CD4-positive, alpha-beta T cell treated with Interleukin-12 subunit alpha and Interleukin-12 subunit beta, for 1 hour (primary cell): ENCODE results near the gene FOXC2.
A peak's percentile ranks its signal among the peaks of the same experiment; 100 is the strongest.

ENCODE experiments used
- DNase-seq: peaks from one replicate; pipeline ENCODE4 v3.0.0-alpha.2; 2020

FOXC2 gene

DNA sequence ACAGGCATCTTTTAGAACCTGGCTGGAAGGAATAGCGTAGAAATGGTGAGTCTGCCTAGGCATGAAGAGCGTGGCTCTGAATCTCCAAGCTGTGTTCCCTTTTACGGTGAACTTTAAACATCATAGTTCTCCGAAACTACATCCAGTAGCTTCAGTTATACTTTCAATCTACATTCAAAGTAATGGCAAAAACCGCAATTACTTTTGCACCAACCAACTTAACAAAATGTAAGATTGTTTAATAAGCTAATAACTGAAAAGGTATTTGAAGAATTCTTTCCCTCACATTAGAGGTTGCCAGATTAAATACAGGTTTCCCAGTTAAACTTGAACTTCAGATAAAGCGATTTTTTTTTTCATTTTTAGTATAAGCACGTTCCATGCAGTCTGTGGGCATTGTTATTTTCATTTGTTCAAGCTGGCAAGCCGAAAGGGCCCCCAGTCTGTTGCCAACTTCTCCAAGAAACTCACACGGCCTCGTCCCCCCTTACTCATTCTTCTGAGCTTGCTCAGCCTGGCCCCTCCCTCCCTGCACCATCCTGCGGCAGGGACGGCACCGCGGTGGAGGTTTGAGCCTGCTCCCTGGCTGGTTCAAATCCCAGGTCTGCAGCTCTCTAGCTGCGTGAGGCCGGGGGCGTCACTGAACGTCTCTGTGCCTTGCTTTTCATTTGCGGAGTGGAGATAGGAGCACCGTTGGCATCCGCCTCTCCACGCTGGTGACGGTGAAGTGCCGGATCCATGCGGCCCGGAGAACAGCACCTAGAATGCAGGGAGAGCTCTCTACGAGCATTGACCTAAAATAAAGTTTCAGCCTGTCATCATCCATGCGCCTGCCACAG lies 8.1 kb upstream of the FOXC2 start:
- DNase-seq, result no peak

DNA sequence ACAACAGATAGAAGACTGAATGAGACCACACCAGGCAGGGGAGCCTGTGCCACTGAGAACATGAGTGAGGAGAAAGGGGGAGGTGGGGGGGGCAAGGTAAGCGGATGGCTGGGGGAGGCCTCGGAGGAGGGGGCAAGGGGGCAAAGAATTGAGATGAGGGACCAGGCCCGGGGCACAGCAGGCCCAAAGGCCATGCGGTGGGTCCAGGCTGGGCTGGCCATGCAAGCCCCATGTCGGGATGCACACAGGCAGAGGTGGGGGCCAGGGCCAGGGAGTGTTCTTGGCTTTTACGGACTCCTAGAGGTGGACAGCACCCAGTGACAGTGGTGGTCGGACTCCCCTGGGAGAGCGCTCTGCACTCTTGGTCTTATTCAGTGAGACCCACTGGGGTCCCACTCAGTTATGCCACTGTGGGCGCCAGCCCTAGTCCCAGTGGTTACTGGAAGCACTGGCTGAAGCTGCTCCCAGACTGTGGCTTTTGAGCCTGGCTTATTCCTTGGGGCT lies 6.8 kb upstream of the FOXC2 start:
- no peak for DNase-seq

DNA sequence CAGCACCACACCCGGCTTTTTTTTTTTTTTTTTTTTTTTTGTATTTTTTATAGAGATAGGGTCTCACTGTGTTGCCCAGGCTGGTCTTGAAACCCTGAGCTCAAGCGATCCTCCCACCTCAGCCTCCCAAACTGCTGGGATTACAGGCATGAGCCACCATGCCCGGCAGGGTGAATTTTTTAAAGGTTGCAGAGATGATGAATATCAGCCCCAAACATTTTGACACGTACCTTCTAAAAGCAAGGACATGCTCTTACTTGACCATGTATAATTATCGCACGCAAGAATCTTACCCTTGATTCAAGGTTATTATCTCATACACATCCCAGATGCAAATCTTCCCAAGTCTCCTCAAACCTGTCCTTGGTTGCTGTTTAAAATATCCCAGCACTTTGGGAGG lies 4.3 kb upstream of the FOXC2 start:
- no peak for DNase-seq

DNA sequence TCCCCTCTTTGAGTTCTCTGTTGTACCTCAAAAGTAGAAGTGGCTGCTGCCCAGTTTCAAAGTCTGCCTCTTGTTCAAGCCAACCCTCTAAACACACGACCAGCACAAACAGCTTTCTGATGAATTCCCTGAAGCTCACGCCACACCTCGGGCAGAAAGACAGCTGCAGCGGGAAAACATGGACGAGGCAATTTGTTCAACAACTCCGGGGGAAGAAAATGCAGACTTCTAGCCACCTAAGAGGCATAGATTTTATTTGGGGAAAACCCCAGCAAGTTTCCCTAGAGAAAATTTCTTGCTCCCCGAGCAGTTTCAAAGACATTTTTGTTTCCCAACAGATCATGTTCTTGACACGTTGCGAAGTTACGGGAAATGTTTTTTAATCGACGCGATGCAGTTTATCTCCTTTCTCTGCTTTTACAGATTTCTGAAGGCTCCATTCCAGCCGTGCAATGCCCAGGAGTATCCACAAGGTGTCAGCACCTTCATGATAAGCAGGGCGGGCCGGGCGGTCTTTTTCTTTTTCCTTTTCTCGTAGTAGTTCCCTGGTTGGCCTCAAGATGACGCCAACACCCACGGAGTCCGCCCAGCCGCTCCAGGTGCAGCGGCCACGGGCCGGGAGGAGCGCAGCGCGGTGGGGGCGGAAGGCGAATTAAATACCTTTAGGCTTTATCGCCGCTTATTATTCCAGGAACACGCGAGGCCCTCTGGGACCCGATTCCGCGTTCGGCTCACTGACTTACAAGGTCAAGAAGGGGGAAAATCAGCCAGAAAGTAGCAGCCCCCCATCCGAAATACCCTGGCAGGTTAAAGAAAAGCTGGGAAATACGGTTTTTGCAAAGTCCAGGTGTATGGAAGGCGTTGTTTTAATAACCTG lies 2.9 kb upstream of the FOXC2 start:
- peak; percentile 89 for DNase-seq

DNA sequence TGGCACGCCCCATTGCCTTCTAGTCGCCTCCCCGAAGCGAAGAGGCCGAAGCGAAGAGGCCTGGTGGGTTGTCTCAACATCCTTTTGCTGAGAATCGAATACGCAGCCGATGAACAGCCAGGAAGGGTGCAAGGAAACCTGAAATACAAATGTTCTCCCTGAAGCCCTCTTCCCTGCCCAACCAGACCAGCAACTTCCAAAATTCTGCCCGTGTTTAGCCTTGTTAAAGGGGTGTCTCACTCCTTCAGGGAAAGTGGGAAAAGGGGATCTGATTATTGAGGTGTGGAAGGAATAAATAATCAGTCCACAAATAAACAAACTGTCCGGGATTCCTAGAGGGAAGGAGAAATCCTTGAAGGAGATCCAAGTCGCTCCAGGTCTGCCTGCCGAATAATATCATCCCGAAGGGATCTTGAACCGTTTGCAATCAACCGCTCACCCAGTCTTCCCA lies 1.4 kb upstream of the FOXC2 start:
- DNase-seq, result no peak

DNA sequence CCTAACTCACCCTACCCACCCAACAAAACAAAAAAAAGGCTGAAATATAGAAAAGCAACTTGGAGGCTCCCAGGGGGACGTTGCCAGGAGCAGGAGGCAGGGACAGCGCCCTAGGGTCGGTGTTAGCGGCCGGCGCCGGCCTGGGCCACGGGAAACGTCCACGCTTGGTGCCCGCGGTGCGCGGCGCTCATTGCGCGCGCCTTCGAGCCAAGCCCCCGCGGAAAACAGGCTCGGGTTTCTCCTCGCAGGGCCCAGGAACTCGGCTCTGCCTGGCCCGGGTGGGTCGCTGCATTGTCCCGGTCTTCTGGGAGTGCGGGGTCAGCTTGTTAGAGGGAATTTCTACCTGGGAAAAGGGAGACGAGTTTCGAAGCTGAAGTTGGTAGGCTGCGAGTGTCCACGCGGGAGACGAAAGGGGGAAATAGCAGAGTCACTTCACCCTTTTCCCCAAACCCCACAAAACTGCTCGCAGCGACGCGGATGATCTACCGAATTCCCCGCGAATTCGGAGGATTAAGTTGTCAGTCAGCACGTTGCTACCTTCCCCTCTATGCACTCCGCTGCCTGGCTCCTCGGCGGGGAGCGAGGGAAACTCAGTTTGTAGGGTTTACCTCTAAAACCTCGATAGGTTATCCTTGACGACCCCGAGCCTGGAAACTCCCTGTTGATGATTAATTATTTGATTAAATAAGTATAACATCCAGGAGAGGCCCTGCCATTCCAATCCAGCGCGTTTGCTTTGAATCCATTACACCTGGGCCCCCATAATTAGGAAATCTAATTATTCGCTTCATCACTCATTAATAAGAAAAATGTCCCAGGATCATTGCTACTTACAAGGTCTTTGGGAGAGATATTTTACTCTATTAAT lies 751 bp upstream of the FOXC2 start:
- no peak for DNase-seq

DNA sequence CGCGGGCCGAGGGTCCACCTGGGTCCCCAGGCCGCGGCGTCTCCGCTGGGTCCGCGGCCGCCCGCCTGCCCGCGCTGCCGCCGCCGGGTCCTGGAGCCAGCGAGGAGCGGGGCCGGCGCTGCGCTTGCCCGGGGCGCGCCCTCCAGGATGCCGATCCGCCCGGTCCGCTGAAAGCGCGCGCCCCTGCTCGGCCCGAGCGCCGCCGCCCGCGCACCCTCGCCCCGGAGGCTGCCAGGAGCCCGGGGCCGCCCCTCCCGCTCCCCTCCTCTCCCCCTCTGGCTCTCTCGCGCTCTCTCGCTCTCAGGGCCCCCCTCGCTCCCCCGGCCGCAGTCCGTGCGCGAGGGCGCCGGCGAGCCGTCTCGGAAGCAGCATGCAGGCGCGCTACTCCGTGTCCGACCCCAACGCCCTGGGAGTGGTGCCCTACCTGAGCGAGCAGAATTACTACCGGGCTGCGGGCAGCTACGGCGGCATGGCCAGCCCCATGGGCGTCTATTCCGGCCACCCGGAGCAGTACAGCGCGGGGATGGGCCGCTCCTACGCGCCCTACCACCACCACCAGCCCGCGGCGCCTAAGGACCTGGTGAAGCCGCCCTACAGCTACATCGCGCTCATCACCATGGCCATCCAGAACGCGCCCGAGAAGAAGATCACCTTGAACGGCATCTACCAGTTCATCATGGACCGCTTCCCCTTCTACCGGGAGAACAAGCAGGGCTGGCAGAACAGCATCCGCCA lies 504 bp downstream of the FOXC2 start:
- no peak for DNase-seq

DNA sequence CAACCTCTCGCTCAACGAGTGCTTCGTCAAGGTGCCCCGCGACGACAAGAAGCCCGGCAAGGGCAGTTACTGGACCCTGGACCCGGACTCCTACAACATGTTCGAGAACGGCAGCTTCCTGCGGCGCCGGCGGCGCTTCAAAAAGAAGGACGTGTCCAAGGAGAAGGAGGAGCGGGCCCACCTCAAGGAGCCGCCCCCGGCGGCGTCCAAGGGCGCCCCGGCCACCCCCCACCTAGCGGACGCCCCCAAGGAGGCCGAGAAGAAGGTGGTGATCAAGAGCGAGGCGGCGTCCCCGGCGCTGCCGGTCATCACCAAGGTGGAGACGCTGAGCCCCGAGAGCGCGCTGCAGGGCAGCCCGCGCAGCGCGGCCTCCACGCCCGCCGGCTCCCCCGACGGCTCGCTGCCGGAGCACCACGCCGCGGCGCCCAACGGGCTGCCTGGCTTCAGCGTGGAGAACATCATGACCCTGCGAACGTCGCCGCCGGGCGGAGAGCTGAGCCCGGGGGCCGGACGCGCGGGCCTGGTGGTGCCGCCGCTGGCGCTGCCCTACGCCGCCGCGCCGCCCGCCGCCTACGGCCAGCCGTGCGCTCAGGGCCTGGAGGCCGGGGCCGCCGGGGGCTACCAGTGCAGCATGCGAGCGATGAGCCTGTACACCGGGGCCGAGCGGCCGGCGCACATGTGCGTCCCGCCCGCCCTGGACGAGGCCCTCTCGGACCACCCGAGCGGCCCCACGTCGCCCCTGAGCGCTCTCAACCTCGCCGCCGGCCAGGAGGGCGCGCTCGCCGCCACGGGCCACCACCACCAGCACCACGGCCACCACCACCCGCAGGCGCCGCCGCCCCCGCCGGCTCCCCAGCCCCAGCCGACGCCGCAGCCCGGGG lies 1.3 kb downstream of the FOXC2 start:
- no peak for DNase-seq

DNA sequence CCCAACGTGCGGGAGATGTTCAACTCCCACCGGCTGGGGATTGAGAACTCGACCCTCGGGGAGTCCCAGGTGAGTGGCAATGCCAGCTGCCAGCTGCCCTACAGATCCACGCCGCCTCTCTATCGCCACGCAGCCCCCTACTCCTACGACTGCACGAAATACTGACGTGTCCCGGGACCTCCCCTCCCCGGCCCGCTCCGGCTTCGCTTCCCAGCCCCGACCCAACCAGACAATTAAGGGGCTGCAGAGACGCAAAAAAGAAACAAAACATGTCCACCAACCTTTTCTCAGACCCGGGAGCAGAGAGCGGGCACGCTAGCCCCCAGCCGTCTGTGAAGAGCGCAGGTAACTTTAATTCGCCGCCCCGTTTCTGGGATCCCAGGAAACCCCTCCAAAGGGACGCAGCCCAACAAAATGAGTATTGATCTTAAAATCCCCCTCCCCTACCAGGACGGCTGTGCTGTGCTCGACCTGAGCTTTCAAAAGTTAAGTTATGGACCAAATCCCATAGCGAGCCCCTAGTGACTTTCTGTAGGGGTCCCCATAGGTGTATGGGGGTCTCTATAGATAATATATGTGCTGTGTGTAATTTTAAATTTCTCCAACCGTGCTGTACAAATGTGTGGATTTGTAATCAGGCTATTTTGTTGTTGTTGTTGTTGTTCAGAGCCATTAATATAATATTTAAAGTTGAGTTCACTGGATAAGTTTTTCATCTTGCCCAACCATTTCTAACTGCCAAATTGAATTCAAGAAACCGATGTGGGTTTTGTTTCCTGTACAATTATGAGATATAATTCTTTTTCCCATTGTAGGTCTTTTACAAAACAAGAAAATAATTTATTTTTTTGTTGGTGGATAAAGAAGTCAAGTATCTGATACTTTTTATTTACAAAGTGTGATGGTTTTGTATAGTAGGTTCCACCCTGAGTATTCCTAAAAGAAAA lies 2.3 kb downstream of the FOXC2 start:
- no peak for DNase-seq

DNA sequence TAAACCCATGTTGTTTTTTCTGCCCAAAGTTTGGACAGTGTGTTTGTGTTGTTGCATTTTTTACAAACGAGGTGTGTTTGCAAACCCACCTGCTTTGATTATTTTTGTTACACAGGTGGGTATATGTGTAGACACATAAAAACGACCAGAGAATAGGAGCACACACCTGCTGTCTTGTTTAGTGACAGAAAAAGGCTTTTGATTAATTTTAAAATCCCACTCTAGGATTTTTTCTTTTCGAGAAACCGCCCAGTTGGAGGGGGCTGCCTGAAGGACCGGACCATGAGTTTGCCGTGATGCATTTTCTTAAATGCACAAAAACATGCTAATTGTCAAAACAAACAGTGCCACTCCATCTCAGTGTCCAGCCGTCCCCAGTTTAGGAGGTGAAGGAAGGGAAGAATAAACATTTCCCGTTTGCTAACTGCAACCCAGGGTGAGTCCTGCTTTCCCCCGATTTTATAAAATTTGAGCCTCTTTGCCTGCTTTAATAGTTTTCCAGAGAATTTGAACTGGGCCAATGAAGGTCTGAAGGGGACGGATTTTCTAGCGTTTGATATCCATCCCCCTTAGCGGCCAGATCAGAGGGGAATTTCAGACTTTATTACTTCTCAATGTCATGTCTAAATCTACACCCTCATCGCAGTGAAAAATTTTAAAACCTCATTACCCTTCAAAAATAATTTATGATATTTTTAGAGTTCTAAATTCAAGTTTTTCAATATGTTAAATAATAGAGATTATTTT lies 3.2 kb downstream of the FOXC2 start:
- no peak for DNase-seq

DNA sequence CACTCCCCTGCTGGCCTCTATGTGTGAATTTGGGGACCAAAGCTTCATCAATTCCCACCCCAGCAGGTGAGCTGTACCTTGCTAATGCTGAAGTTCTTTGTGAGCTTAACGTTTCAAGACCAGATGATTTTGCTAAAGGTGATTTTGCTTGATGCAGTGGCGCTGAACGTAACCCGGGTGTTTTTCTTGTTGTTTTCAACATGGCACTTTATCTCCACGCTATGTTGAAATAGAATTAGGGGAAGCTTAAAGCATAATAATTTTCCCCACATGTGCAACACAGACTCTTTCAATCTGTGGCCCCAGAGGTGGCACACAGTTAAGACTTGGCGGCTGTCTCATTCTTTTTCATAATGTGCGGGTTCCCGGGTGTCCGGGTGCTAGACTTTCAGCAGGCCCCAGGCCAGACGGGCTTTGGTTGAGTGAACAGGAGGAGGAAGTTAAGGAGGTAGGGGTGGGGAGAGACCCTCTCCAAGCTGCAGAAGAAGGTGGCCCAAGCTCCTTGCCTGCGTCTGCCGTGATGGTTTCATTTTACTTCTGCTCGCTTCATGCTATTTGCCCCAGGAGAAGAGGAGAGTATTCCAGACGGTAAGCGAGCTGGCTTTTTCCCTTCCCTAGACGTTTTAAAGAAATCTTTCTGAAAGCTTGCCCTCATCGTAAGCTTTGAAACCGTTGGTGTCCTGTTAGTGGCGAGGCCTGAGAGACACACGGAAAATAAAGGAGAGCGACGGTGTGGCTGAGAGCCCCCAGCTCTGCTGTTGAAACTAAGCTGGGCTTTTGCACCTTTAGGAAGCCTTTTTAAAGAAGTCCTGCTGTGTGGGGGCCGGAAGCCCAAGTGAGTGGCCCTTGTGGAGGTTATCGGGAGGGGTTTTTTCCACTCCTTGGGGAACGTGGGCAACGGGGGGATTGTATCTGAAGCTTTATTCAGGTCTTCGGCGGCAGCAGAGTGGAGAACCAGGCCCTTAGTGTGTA lies 4.2 kb downstream of the FOXC2 start:
- no peak for DNase-seq

DNA sequence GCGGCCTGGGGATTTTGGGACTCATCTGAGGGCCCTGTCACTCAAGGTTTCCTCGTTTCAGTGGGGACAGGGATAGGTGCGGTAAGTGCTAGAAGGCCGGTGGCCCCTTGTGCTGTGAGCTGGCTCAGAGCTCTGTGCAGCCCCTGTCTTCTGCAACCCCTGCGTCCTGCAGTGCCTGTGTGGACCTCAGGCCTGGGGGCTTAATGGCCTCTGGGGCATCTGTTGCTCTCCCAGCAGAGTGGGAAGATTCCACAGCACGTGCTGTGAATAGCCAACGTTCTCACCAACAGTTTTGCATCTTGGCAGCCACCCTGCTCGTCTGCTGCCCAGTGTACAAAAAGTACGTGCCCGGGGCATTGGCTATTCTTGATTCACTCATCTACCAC lies 4.9 kb downstream of the FOXC2 start:
- DNase-seq, result no peak

DNA sequence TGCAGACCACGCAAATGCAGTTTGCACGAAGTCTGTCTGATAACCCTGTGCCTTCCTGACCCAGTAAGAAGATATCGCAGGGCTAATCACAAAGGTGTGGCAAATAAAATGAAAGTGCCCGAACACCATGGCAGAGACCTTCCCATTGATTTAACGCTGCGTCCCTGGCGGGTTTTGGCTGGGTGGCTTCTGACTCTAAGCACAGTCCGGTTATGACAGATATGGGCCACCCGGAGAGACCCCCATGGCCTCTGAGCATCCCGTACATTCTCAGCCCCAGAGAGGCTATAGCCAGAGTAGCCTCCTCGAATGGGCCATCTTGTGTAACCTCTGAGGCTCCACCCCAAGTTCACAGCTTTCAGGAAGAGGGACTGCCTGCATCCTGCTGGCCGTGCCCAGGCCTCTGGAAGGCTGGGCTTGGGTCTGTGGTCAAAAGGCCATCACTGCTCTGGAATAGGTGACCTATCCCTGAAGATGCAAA lies 5.5 kb downstream of the FOXC2 start:
- DNase-seq, result no peak

DNA sequence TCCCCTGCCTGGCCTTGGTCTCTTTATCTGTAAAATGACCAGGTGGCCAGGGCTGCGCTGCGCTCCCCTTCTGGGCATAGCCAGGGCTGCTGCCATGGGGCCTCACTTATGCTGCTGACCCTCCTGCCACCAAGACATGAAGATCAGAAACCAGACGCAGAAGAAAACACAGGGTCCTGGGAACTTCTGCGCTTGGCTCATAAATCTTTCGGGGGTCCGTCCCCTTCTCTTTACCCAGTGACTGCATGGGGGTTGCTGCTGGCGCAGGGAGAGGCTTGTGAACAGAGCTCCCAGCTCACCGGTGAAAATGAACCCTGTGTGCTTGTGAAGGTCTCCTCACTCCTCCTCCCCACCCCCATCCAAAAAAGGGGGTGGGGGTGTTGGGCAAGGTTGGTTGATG lies 6.0 kb downstream of the FOXC2 start:
- DNase-seq, result no peak

DNA sequence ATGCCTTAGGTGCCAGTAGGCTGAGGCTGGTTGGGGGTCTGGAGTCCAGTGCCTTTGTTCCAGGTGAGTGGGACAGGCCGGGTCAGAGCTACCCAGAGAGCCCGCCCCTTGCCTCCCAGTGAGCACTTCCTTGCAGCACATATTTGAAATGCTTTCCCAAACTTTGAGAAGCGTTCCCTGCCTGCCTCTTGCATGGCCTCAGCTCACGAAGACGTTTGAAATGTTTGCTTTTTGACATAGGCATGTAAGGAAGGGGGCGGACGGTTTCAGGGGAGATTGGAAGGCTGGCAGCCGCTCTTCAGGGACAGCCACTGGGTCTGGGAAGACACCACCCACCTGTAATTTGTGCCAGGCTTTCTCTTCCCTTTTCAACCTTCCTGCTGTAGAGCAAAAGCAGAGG lies 6.6 kb downstream of the FOXC2 start:
- DNase-seq, result no peak

DNA sequence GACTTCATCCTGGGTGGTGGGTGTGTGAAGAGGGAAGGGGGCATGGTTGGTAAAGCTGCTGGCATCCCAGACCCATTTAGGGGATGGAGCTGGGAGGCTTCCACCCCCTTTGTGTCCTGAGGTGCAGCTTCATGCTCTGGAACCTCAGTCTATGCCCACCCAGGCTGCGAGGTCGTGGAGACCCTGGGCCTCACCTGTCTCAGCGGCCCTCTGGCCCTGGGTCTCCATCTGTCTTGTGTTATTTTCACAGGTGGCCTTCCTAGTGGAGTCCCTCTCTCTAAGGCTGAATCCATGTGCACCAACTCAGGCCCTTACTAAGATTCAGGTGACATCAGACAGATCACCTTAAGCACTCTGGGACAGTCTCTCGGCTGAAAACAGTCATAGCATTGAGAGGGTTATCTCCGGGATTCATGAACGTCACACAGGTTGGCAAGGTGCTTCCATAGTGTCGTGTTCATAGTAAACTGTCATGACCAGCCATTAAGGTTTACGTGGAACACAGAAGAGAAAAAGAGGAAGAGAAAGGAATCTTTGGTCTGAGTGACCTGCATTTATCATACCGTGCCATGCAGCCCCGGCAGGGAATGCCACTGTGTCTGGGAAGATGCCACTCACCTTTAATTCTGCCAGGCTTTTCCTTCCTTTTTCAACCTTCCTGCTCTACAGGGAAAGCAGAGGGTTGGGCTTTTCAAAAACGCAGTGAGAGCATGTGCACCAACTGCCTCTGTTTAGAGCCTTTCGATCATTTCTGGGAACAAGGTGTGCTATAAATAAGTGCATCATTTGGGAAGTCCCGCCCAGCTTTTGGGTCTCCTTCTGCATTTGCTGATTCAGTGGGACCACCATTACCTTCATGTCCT lies 7.2 kb downstream of the FOXC2 start:
- no peak for DNase-seq

DNA sequence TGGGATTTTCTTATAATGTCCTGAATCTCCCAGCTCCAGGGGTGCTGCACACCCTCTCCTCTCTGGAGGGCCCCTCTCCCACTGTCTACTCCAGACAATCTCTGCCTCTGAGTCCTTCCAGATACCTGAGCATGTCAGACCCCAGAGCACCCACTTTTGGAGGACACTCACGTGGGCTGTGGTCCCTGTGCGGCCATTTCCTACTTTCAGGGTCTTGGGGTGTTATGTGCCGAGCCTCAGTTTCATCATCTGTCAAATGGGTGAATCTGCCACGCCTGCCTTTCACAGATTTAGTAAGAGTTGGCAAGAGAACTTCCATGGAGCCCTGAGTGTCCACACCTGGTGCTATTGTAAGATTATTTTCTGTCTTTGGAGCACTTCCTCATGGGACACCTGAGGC lies 8.0 kb downstream of the FOXC2 start:
- DNase-seq, result no peak
